H1 (cell line): ENCODE results near the gene CFAP97. TPM values are rescaled to one million over a fixed set of nuclear protein-coding genes. Genes with fewer than 3 reads are reported as not detected.

Experiments used
- CTCF ChIA-PET: fragments of 300-600 bp; sonication (Branson Sonifier 250); formaldehyde crosslinking; loops from one replicate; lab custom pipeline; 2021; ENCODE audit not compliant: partially characterized antibody; lab: Charles Lee
- POLR2A ChIA-PET: fragments of 300-600 bp; sonication (Branson Sonifier 250); formaldehyde crosslinking; loops from one replicate; lab custom pipeline; 2021; ENCODE audit warnings: inconsistent platforms; ENCODE audit not compliant: partially characterized antibody; lab: Charles Lee
- DNase-seq, 2 experiments: peaks; one replicate each; pipeline versions ENCODE4 v3.0.0 to v3.0.0-alpha.2; 2010 to 2022; ENCODE audit warnings: low spot score in 2 of 2, low read depth in 1 of 2, mixed read lengths in 1 of 2
- FAIRE-seq: peaks from 2 replicates; lab custom pipeline; 2011; peaks lifted over from hg19 to GRCh38; lab: Jason Lieb, UNC
- H2AFZ ChIP-seq: 2 replicates; pipeline ENCODE4 v1.8.1; 2012; ENCODE audit warnings: low read length, inconsistent platforms
- H2AK5ac ChIP-seq: 2 replicates; pipeline ENCODE4 v1.6.1; 2013; ENCODE audit warnings: low read depth, low read length
- H2BK120ac ChIP-seq: replicated peaks from 2 replicates; pipeline ENCODE3; 2013; ENCODE audit warnings: low read depth, low read length, inconsistent platforms
- H2BK12ac ChIP-seq: 2 replicates; pipeline ENCODE4 v1.6.1; 2013; ENCODE audit warnings: low read depth, low read length
- H2BK15ac ChIP-seq: 2 replicates; pipeline ENCODE4 v1.6.1; 2013; ENCODE audit warnings: low read length
- H2BK20ac ChIP-seq: 2 replicates; pipeline ENCODE4 v1.6.1; 2013; ENCODE audit warnings: low read length
- H2BK5ac ChIP-seq: 2 replicates; pipeline ENCODE4 v1.6.1; 2013; ENCODE audit warnings: low read depth, low read length
- H3K14ac ChIP-seq: 2 replicates; pipeline ENCODE4 v1.6.1; 2013; ENCODE audit warnings: inconsistent platforms; ENCODE audit not compliant: insufficient read length
- H3K18ac ChIP-seq: 2 replicates; pipeline ENCODE4 v1.6.1; 2013; ENCODE audit warnings: low read length; ENCODE audit errors: extremely low read depth
- H3K23ac ChIP-seq: 2 replicates; pipeline ENCODE4 v1.6.1; 2013; ENCODE audit warnings: inconsistent platforms; ENCODE audit not compliant: insufficient read length
- H3K23me2 ChIP-seq: 2 replicates; pipeline ENCODE4 v1.6.1; 2013; ENCODE audit warnings: low read depth, low read length
- H3K27ac ChIP-seq: 2 replicates; pipeline ENCODE4 v1.6.1; 2011; ENCODE audit warnings: low read depth, low read length, inconsistent platforms
- H3K27me3 ChIP-seq, 4 experiments: replicated peaks in 1 of 4; 1 replicate in 1 of 4; 2 replicates in 3 of 4; pipeline versions ENCODE4 v1.6.1 to v1.8.1; 2011 to 2013; ENCODE audit warnings: low read length in 3 of 4, mild to moderate bottlenecking in 3 of 4, inconsistent platforms in 2 of 4, mixed read lengths in 2 of 4, moderate library complexity in 1 of 4; ENCODE audit not compliant: control insufficient read depth in 3 of 4, insufficient read depth in 3 of 4; ENCODE audit errors: extremely low read depth in 1 of 4
- H3K36me3 ChIP-seq, 4 experiments: 2 replicates each; pipeline versions ENCODE4 v1.6.1 to v1.8.1; 2011 to 2013; ENCODE audit warnings: mild to moderate bottlenecking in 4 of 4, low read length in 3 of 4, moderate library complexity in 2 of 4, control low read depth in 1 of 4, inconsistent platforms in 1 of 4; ENCODE audit not compliant: insufficient read depth in 4 of 4, control insufficient read depth in 2 of 4
- H3K4ac ChIP-seq: replicated peaks from 2 replicates; pipeline ENCODE3; 2013; ENCODE audit warnings: low read length, low read depth, mixed read lengths, inconsistent platforms; ENCODE audit not compliant: insufficient read length
- H3K4me1 ChIP-seq, 4 experiments: replicated peaks in 1 of 4; 1 replicate in 1 of 4; 2 replicates in 3 of 4; pipeline versions ENCODE4 v1.6.1 to v1.8.1; 2011 to 2013; ENCODE audit warnings: low read length in 3 of 4, inconsistent platforms in 2 of 4, mixed read lengths in 1 of 4; ENCODE audit not compliant: insufficient read depth in 4 of 4, control insufficient read depth in 3 of 4
- H3K4me2 ChIP-seq, 2 experiments: 2 replicates each; pipeline versions ENCODE4 v1.6.1 to v1.8.1; 2011 to 2013; ENCODE audit warnings: low read depth in 2 of 2, low read length in 2 of 2, control low read depth in 1 of 2, inconsistent platforms in 1 of 2, mild to moderate bottlenecking in 1 of 2; ENCODE audit not compliant: insufficient read depth in 1 of 2
- H3K4me3 ChIP-seq, 4 experiments: fragments of 200-600, 300-600 bp in 1 of 4; sonication (generic), shearing (Covaris generic), sonication (Bioruptor Twin) in 1 of 4; 2 replicates each; pipeline versions ENCODE4 v1.5.1 to v1.8.1; 2011 to 2016; ENCODE audit warnings: low read length in 4 of 4, low read depth in 3 of 4, control low read depth in 2 of 4, inconsistent platforms in 2 of 4, mild to moderate bottlenecking in 2 of 4, mixed read lengths in 1 of 4, moderate library complexity in 1 of 4; ENCODE audit not compliant: insufficient read depth in 2 of 4; ENCODE audit errors: extremely low read depth in 1 of 4
- H3K56ac ChIP-seq: replicated peaks from 2 replicates; pipeline ENCODE3; 2013; ENCODE audit warnings: low read depth, mild to moderate bottlenecking, mixed read lengths, low read length, inconsistent platforms; ENCODE audit not compliant: insufficient read length
- H3K79me1 ChIP-seq: 2 replicates; pipeline ENCODE4 v1.6.1; 2013; ENCODE audit warnings: low read depth, low read length, control low read depth
- H3K79me2 ChIP-seq, 2 experiments: 2 replicates each; pipeline versions ENCODE4 v1.6.1 to v1.8.1; 2012 to 2013; ENCODE audit warnings: low read length in 2 of 2, mild to moderate bottlenecking in 2 of 2, inconsistent platforms in 1 of 2; ENCODE audit not compliant: insufficient read depth in 2 of 2, control insufficient read depth in 1 of 2
- H3K9ac ChIP-seq, 4 experiments: replicated peaks in 1 of 4; 1 replicate in 1 of 4; 2 replicates in 3 of 4; pipeline versions ENCODE4 v1.6.1 to v1.8.1; 2011 to 2013; ENCODE audit warnings: low read depth in 3 of 4, low read length in 3 of 4, control low read depth in 2 of 4, mild to moderate bottlenecking in 2 of 4, moderate library complexity in 2 of 4, inconsistent platforms in 1 of 4; ENCODE audit errors: extremely low read depth in 1 of 4
- H3K9me3 ChIP-seq, 2 experiments: 2 replicates each; pipeline versions ENCODE4 v1.6.1 to v1.8.1; 2012 to 2013; ENCODE audit warnings: mild to moderate bottlenecking in 2 of 2, moderate library complexity in 2 of 2, control low read depth in 1 of 2, inconsistent platforms in 1 of 2, low read depth in 1 of 2, low read length in 1 of 2, mixed read lengths in 1 of 2; ENCODE audit not compliant: insufficient read depth in 2 of 2
- H4K20me1 ChIP-seq, 2 experiments: replicated peaks in 1 of 2; 2 replicates each; pipeline versions ENCODE3 to v1.8.1; 2011 to 2013; ENCODE audit warnings: inconsistent platforms in 2 of 2, low read length in 2 of 2, mild to moderate bottlenecking in 1 of 2; ENCODE audit not compliant: insufficient read depth in 2 of 2, control insufficient read depth in 1 of 2
- H4K5ac ChIP-seq: 2 replicates; pipeline ENCODE4 v1.6.1; 2013; ENCODE audit warnings: low read length, low read depth, mixed read lengths, inconsistent platforms; ENCODE audit not compliant: insufficient read length
- H4K8ac ChIP-seq: 2 replicates; pipeline ENCODE4 v1.8.0; 2013; ENCODE audit warnings: mild to moderate bottlenecking, moderate library complexity, low read length, inconsistent platforms; ENCODE audit not compliant: insufficient read depth; ENCODE audit errors: extremely low read depth
- H4K91ac ChIP-seq: replicated peaks from 2 replicates; pipeline ENCODE3; 2013; ENCODE audit warnings: low read length, mixed read lengths, inconsistent platforms; ENCODE audit not compliant: insufficient read length
- CBX8 ChIP-seq: fragments of 300-800, 300-1000 bp; sonication (generic); IDR thresholded peaks from 2 replicates; pipeline ENCODE4 v1.7.1; 2016; ENCODE audit warnings: low read depth, low read length, borderline replicate concordance
- EP300 ChIP-seq, 2 experiments: IDR thresholded peaks; 1 replicate in 1 of 2; 2 replicates in 1 of 2; pipeline ENCODE4 v1.6.1; 2011 to 2012; ENCODE audit warnings: low read depth in 2 of 2, low read length in 2 of 2, mild to moderate bottlenecking in 2 of 2, borderline replicate concordance in 1 of 2, inconsistent platforms in 1 of 2, moderate library complexity in 1 of 2
- FOSL1 ChIP-seq: IDR thresholded peaks from 2 replicates; pipeline ENCODE4 v1.6.1; 2011; ENCODE audit warnings: mild to moderate bottlenecking, low read depth, low read length, moderate library complexity; ENCODE audit not compliant: insufficient read depth
- GTF2F1 ChIP-seq: IDR thresholded peaks from 2 replicates; pipeline ENCODE4 v1.6.1; 2012; ENCODE audit warnings: low read depth, low read length, improper control_type of control experiment, borderline replicate concordance
- KDM4A ChIP-seq: IDR thresholded peaks from one replicate; pipeline ENCODE4 v1.7.1; 2012; ENCODE audit warnings: low read depth, mild to moderate bottlenecking, moderate library complexity, low read length, inconsistent platforms; ENCODE audit not compliant: severe bottlenecking
- MAX ChIP-seq: IDR thresholded peaks from 2 replicates; pipeline ENCODE4 v1.6.1; 2012; ENCODE audit warnings: inconsistent platforms
- PHF8 ChIP-seq: fragments of 200-600 bp; sonication (generic); conservative IDR thresholded peaks from 2 replicates; pipeline ENCODE4 v1.7.1; 2012; ENCODE audit warnings: low read depth, mild to moderate bottlenecking, inconsistent platforms, low read length, moderate library complexity
- POU5F1 ChIP-seq: IDR thresholded peaks from 2 replicates; pipeline ENCODE4 v1.6.1; 2011; ENCODE audit warnings: low read depth, mild to moderate bottlenecking, low read length, moderate library complexity
- RXRA ChIP-seq: IDR thresholded peaks from 2 replicates; pipeline ENCODE4 v1.6.1; 2011; ENCODE audit warnings: low read depth, mild to moderate bottlenecking, low read length, moderate library complexity; ENCODE audit not compliant: insufficient read depth
- SIN3A ChIP-seq, 2 experiments: IDR thresholded peaks in 1 of 2; conservative IDR thresholded peaks in 1 of 2; 2 replicates each; pipeline ENCODE4 v1.6.1; 2011 to 2012; ENCODE audit warnings: low read length in 2 of 2, improper control_type of control experiment in 1 of 2, low read depth in 1 of 2, mild to moderate bottlenecking in 1 of 2
- SIX5 ChIP-seq: IDR thresholded peaks from 2 replicates; pipeline ENCODE4 v1.6.1; 2011; ENCODE audit warnings: mild to moderate bottlenecking, low read depth, low read length
- SP4 ChIP-seq: IDR thresholded peaks from 2 replicates; pipeline ENCODE4 v1.6.1; 2012; ENCODE audit warnings: low read length, inconsistent platforms
- SRF ChIP-seq: IDR thresholded peaks from 2 replicates; pipeline ENCODE4 v1.6.1; 2011; ENCODE audit warnings: mild to moderate bottlenecking, low read depth, low read length, moderate library complexity
- TAF1 ChIP-seq: IDR thresholded peaks from 2 replicates; pipeline ENCODE4 v1.6.1; 2011; ENCODE audit warnings: mild to moderate bottlenecking, low read depth, low read length
- WGBS, 2 experiments: shearing (Covaris generic) in 1 of 2; methylation state at CpG; one replicate each; pipeline versions ENCODE4 v1.1.6 to v1.1.7; 2013 to 2015; ENCODE audit warnings: low lambda C conversion rate in 2 of 2, mixed read lengths in 2 of 2, inconsistent platforms in 1 of 2, low coverage in 1 of 2, missing lambda C conversion rate in 1 of 2; ENCODE audit not compliant: insufficient replicate concordance in 2 of 2, insufficient coverage in 1 of 2, insufficient read length in 1 of 2; ENCODE audit errors: extremely low coverage in 1 of 2, missing lambda C conversion rate in 1 of 2; 5-methylcytosine and 5-hydroxymethylcytosine counted together
- polyA plus RNA-seq, 7 experiments: library from polyadenylated mRNA; depleted of rRNA in 3 of 7; stranded (reverse) in 5 of 7; unstranded in 2 of 7; fragments of >200 nt in 5 of 7; fragments of 200-250 nt in 2 of 7; gene quantifications; 1 replicate in 5 of 7; 2 replicates in 1 of 7; 4 replicates in 1 of 7; pipeline versions ENCODE4 v1.2.1 to v1.2.3, GENCODE V29; 2011 to 2013; ENCODE audit warnings: missing spikeins in 2 of 7, mixed read lengths in 2 of 7
- total RNA-seq: library from RNA; stranded (reverse); fragmentation: NEBNext Ultra II Directional; extraction: Animal tissue kit (Norgen Biotek cat#: 25700); gene quantifications from 2 replicates; pipeline ENCODE4 v1.2.1, GENCODE V29; 2021

CFAP97 gene
- total and polyA plus RNA-seq, 2 of the 8 experiments (the other 6 are each of a cell fraction or from before 2014, with no cell fraction given) = 9.2 to 40.4 TPM

GRCh38 chr4:185113340-185113739 is 90.5 kb downstream of the CFAP97 start:
- no peaks in the 10 kb centered on the region for H4K20me1 ChIP-seq
- DNase-seq (no peak), FAIRE-seq (no peak)
- no peak overlapping the region for H3K23ac ChIP-seq
- no peak overlapping the region for H2BK120ac ChIP-seq
- H4K91ac ChIP-seq = no peak overlapping the region
- POLR2A ChIA-PET = no interaction called here
- H3K79me1 ChIP-seq = no peaks in the 10 kb centered on the region
- no peak overlapping the region for H3K4me3 ChIP-seq
- no peak overlapping the region for H4K5ac ChIP-seq
- H2AFZ ChIP-seq = no peak overlapping the region
- H3K27me3 ChIP-seq = no peaks in the 10 kb centered on the region
- no peaks in the 10 kb centered on the region; the same call in 1 of the 2 replicates for H3K23me2 ChIP-seq
- peaks cover 5 to 19% (median 11%) of the 10 kb centered on the region in 4 experiments for H3K4me1 ChIP-seq
- H2BK20ac ChIP-seq = 0 out of 2 replicates have a peak overlapping the region, but pooled peaks have one; percentile 35
- no peak overlapping the region for H3K4ac ChIP-seq
- H2AK5ac ChIP-seq = no peak overlapping the region
- H3K4me2 ChIP-seq = no peak overlapping the region
- no peak overlapping the region for H3K14ac ChIP-seq
- no peaks in the 10 kb centered on the region for H3K79me2 ChIP-seq
- no peaks in the 10 kb centered on the region for H3K36me3 ChIP-seq
- no peak overlapping the region for H2BK15ac ChIP-seq
- no peak overlapping the region for H4K8ac ChIP-seq
- H3K9ac ChIP-seq = no peak overlapping the region
- no peak overlapping the region for H3K18ac ChIP-seq
- no peak overlapping the region for H3K56ac ChIP-seq
- no peak overlapping the region for H3K27ac ChIP-seq
- 94% methylated on average over 2 of the region's 2 CpGs; no CpG with 5 or more reads in 1 of the 2 experiments for whole genome bisulfite sequencing, 2 experiments
- no peak overlapping the region for H2BK12ac ChIP-seq
- CTCF ChIA-PET = interaction anchor here (1.6 to 2.6 kb wide), 2 partner anchors 14 to 21 kb away, joined by 4 to 11 read pairs; no protein-coding TSS in a partner anchor
- no peaks in the 10 kb centered on the region for H3K9me3 ChIP-seq
- no peak overlapping the region for H2BK5ac ChIP-seq
- no peak for TF ChIP-seq FOSL1
- TF ChIP-seq SIX5 = no peak
- TF ChIP-seq MAX = no peak
- no peak for TF ChIP-seq KDM4A
- no peak for TF ChIP-seq TAF1
- no peak for TF ChIP-seq RXRA
- TF ChIP-seq GTF2F1 = no peak
- no peak for TF ChIP-seq SRF
- TF ChIP-seq PHF8 = no peak
- TF ChIP-seq CBX8 = no peak
- TF ChIP-seq SIN3A (conservative IDR thresholded peaks at IDR 0.05 in 1 of 2, IDR thresholded peaks at IDR 0.05 in 1 of 2; ENCODE audit: low read depth in 1 of 2, low read length in 2 of 2) = no peak
- TF ChIP-seq POU5F1 = no peak
- no peak for TF ChIP-seq EP300 (IDR thresholded peaks at IDR 0.05; ENCODE audit: borderline replicate concordance in 1 of 2, low read depth in 2 of 2, low read length in 2 of 2)
- TF ChIP-seq SP4 = no peak
